Ovary (tissue), 3 donors: ENCODE measurements around the gene CBX1.

Source experiments
- CTCF ChIP-seq, 3 donors: fragments of 450-650 bp in 2 of 3; fragments of 200-600 bp in 1 of 3; IDR thresholded peaks; one replicate each; pipeline versions ENCODE4 v1.5.1 to v1.8.0; 2016 to 2022; ENCODE audit warnings: antibody characterized with exemption in 3 of 3, mild to moderate bottlenecking in 1 of 3
- EP300 ChIP-seq: sonication (generic); formaldehyde crosslinking; IDR thresholded peaks from one replicate; pipeline ENCODE4 v1.6.1; 2017; ENCODE audit warnings: antibody characterized with exemption
- POLR2A ChIP-seq: fragments of 450-650 bp; IDR thresholded peaks from one replicate; pipeline ENCODE4 v1.6.1; 2017; ENCODE audit warnings: antibody characterized with exemption, mild to moderate bottlenecking, moderate library complexity
- donor health status: DM: no; HTN: no; CAD: no.

- no peak for TF ChIP-seq EP300
- no peak for TF ChIP-seq CTCF (IDR thresholded peaks at IDR 0.05)
- no peak for TF ChIP-seq POLR2A
Observed at GRCh38 chr17:48100160-48100559, 1.1 kb downstream of the CBX1 start.
